Measurements from ENCODE around the gene ADAMTSL1.

The ADAMTSL1 gene

DNA sequence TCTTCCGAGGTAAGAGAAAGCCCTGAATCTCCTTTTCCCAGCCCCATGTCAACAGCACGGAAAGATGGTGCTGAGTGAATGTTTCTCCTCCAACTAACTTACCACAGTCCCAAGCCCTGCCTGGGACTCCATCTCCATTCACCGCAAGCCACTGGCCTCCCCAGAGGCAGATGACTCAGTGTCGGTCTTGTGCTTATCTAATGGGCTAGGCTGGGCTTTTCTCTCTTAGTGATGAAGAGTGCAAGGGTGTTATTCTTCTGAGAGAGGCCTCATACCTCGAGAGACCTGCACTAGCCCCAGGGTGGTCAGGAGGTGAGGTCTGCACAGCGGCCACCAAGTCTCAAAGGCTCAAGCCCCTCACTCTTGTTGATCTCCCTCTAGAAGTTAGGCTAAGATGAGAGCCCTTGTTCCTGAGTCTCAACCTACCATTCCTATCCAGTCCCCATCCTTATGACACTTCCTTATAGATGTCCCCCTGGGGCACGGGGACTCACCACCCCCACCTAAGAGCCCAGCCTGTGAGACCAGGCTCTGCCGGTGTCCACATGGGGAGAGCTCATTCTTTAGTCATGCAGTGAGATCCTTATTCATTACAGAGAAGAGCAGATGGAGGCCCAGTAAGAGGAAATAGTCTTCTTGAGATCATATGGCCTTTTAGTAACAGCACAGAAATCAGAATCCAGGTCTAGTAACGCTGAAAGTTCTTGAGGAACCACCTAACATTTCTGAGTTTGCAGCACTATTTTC lies 432.1 kb downstream of the ADAMTSL1 start:
- TF ChIP-seq, protein P1, sequence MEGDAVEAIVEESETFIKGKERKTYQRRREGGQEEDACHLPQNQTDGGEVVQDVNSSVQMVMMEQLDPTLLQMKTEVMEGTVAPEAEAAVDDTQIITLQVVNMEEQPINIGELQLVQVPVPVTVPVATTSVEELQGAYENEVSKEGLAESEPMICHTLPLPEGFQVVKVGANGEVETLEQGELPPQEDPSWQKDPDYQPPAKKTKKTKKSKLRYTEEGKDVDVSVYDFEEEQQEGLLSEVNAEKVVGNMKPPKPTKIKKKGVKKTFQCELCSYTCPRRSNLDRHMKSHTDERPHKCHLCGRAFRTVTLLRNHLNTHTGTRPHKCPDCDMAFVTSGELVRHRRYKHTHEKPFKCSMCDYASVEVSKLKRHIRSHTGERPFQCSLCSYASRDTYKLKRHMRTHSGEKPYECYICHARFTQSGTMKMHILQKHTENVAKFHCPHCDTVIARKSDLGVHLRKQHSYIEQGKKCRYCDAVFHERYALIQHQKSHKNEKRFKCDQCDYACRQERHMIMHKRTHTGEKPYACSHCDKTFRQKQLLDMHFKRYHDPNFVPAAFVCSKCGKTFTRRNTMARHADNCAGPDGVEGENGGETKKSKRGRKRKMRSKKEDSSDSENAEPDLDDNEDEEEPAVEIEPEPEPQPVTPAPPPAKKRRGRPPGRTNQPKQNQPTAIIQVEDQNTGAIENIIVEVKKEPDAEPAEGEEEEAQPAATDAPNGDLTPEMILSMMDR (IDR thresholded peaks at IDR 0.05; ENCODE audit: control insufficient read depth, extremely low read depth, insufficient read depth): no peak
- no peak overlapping the region for H3K4me3 ChIP-seq (ENCODE audit: low read depth, low read length)
- no peak for DNase-seq (ENCODE audit: low read depth)

DNA sequence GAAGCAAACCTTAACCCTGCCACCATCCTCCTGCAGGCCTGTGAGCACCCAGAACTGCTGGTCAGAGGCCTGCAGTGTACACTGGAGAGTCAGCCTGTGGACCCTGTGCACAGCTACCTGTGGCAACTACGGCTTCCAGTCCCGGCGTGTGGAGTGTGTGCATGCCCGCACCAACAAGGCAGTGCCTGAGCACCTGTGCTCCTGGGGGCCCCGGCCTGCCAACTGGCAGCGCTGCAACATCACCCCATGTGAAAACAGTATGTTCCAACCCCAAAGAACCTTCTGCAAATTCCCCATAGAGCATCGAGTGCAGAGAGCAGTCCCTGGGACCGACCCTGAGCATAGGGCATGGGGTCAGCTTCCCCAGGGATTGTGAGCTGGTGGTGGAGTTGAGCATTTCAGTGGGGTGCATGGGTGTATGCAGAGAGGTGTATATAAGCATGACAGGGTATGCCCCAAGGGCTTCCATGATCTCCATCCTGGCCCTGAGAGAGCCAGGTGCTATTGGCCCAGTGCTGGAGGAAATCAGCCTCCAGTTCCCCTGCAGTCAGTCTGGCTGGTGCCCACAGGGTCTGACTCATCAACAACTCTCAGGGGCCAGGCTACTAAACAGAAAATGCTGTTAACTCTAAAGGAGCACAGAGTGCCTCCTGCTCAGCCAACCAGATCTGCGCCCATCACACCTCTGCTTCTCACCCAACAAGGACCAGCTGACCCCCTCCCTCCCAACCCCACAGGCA lies 432.9 kb downstream of the ADAMTSL1 start:
- no peak for DNase-seq (ENCODE audit: low read depth)
- TF ChIP-seq, protein P1 (IDR thresholded peaks at IDR 0.05; ENCODE audit: control insufficient read depth, extremely low read depth, insufficient read depth): no peak
- H3K4me3 ChIP-seq (ENCODE audit: low read depth, low read length): no peak overlapping the region

DNA sequence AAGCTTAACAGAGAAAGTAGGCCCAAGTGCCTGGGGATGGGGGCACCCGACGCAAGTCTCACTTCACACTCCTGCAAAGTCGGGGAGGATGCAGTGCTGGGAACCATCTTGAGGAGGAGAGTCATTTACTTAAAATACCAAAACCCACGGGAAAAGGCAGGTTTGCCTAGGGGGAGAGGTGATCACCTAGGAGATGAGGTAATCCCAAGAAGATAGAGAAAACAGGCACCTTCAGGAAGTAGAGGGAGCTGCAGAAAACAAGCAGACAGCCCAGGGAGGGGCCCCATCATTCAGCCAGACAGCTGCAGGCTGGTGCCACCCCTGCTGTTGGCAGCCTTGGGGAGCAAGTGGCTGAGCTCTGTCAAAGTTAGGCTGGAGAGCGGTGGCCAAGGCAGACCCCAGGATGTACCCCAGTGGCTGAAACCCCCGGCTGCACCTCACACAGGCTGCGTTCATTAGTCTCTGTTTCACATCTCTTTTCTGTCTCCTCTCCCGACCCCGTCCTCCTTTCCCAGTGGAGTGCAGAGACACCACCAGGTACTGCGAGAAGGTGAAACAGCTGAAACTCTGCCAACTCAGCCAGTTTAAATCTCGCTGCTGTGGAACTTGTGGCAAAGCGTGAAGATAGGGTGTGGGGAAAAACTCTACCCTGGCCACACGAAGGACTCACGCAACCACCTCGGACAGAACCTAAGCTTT lies 434.1 kb downstream of the ADAMTSL1 start:
- no peak for DNase-seq (ENCODE audit: low read depth)
- TF ChIP-seq, protein P1 (IDR thresholded peaks at IDR 0.05; ENCODE audit: control insufficient read depth, extremely low read depth, insufficient read depth): no peak
- H3K4me3 ChIP-seq (ENCODE audit: low read depth, low read length): no peak overlapping the region

DNA sequence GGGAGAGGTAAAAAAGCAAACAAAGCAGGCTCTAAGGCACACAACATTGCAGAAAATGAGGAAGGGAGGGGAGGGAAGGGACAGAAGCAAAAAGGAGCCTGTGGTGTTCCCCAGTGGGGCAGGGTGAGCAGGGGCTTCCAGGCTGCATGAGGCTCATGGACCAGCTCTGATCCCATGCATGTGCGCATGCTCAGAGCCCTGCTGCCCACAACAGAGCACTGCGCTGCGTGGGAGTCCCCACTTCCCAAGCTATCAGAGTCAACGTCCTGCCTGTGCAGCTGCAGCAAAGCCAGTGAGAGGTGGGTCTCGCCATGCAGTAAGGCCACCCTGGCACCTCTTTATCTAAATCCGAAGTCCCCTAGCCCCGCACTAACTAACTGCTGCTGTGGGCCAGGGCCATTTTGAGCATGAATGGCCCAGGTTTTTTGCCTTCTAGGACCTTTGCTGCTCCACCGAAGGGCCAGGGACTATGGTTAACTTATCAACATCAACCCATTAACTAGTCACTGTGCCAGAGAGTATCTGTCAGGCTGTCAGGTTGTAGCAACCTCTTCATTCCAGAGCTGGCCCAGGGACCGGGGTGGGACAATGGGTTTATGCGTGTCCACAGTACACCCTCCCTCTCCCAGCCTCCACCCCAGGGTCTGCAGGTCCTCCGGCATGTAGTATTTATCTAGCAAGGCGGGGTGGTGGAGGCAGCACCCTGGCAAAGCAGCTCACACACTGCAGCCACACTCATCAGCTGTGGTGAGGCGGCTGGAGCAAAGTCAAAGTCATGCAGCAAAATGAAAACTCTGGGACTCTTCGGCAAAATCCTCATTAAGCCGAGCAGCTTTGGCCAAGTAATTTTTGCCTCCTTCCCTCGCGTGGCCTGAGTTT lies 435.4 kb downstream of the ADAMTSL1 start:
- no peak for DNase-seq (ENCODE audit: low read depth)
- TF ChIP-seq, protein P1 (IDR thresholded peaks at IDR 0.05; ENCODE audit: control insufficient read depth, extremely low read depth, insufficient read depth): no peak

DNA sequence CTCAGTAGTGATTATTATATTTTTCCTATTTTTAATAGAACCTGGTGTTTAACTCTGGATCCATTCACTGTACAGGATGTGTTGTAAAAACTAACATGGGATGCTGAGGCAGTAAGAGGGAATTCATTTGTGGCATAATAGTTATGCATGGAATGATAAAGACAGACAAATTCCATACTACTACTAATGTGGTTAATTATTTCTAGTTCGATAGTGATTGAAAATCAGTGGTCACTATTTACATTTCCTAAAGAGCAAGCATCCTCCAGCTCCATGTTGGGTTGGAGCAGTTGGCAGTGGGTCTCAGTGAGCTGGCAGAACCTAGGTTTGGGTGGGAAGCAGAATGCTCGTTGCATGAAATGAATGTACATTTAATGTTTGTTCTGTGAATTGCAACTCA lies 436.5 kb downstream of the ADAMTSL1 start:
- H3K4me3 ChIP-seq (ENCODE audit: low read depth, low read length): no peak overlapping the region
- no peak for DNase-seq (ENCODE audit: low read depth)

More for the DNA sequence above, 435.4 kb downstream of the ADAMTSL1 start:
- H3K4me3 ChIP-seq (ENCODE audit: low read depth, low read length): no peak overlapping the region

DNA sequence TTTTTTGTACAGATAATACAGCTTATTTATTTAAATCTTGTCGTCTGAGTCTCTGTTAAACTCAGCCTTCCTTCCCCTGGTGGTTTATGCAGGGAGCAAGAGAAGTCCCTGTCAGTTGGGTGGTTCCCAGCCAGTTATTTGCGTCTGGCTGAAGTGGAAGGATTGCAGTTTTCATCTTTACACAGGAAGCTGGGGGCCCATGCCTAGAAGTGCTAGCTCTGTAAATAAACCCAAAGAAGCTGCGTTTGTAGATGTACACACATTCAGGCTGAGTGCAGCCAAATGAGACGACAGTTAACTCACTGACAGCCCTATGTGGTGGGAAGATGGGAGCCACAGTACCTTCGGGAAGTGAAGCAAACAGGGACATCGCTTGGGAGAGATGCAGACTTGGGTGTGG lies 437.0 kb downstream of the ADAMTSL1 start:
- H3K4me3 ChIP-seq (ENCODE audit: low read depth, low read length): no peak overlapping the region
- TF ChIP-seq, protein P1 (IDR thresholded peaks at IDR 0.05; ENCODE audit: control insufficient read depth, extremely low read depth, insufficient read depth): no peak
- DNase-seq (ENCODE audit: low read depth): no peak

More for the DNA sequence above, 436.5 kb downstream of the ADAMTSL1 start:
- TF ChIP-seq, protein P1 (IDR thresholded peaks at IDR 0.05; ENCODE audit: control insufficient read depth, extremely low read depth, insufficient read depth): no peak
